ENCODE measurements around the gene STAT5A.
"Not testable (repeated sequence)": the region's sequence is repeated elsewhere in the genome, so short reads cannot be mapped to it uniquely, and the experiment has no call there.

Gene STAT5A

GRCh38 chr17:42287977-42288802 is at the start of gene STAT5A:
Gene STAT5A, plus strand, starts transcription at chr17:42288498. Its CDS starts 914 bp downstream, at chr17:42289412.
- peak; percentile 60 to 70 for DNase-seq (ENCODE audit: low read depth in 2 of 2)

- not testable (repeated sequence) for DNase-seq (ENCODE audit: low read depth in 2 of 2)
These were observed 48.7 kb upstream of the STAT5A start for GRCh38 chr17:42239576-42239975.

- DNase-seq (ENCODE audit: low read depth in 2 of 2) = no peak
These were observed 48.1 kb upstream of the STAT5A start for GRCh38 chr17:42240201-42240600.

GRCh38 chr17:42240863-42241262 is 47.4 kb upstream of the STAT5A start:
- DNase-seq (ENCODE audit: low read depth in 2 of 2) = not testable (repeated sequence)

GRCh38 chr17:42241871-42242270 is 46.4 kb upstream of the STAT5A start:
- no peak for DNase-seq (ENCODE audit: low read depth in 2 of 2)

GRCh38 chr17:42243493-42243982 is 44.8 kb upstream of the STAT5A start:
- no peak for DNase-seq (ENCODE audit: low read depth in 2 of 2)

- not testable (repeated sequence) for DNase-seq (ENCODE audit: low read depth in 2 of 2)
These were observed 44.2 kb upstream of the STAT5A start for GRCh38 chr17:42244116-42244515.

- not testable (repeated sequence) for DNase-seq (ENCODE audit: low read depth in 2 of 2)
These were observed 43.1 kb upstream of the STAT5A start for GRCh38 chr17:42245183-42245582.

GRCh38 chr17:42246515-42246914 is 41.8 kb upstream of the STAT5A start:
- DNase-seq (ENCODE audit: low read depth in 2 of 2) = no peak

- no peak for DNase-seq (ENCODE audit: low read depth in 2 of 2)
These were observed 40.6 kb upstream of the STAT5A start for GRCh38 chr17:42247734-42248133.

GRCh38 chr17:42248351-42249179 is 39.7 kb upstream of the STAT5A start:
- DNase-seq (ENCODE audit: low read depth in 2 of 2) = peak; percentile 34 to 56

- DNase-seq (ENCODE audit: low read depth in 2 of 2) = no peak
These were observed 38.4 kb upstream of the STAT5A start for GRCh38 chr17:42249681-42250446.

GRCh38 chr17:42251115-42251514 is 37.2 kb upstream of the STAT5A start:
- no peak for DNase-seq (ENCODE audit: low read depth in 2 of 2)

- no peak for DNase-seq (ENCODE audit: low read depth in 2 of 2)
These were observed 35.4 kb upstream of the STAT5A start for GRCh38 chr17:42252597-42253550.

- no peak for DNase-seq (ENCODE audit: low read depth in 2 of 2)
These were observed 34.7 kb upstream of the STAT5A start for GRCh38 chr17:42253578-42253977.

GRCh38 chr17:42255445-42255844 is 32.9 kb upstream of the STAT5A start:
- DNase-seq (ENCODE audit: low read depth in 2 of 2) = no peak

GRCh38 chr17:42260318-42260717 is 28.0 kb upstream of the STAT5A start:
- no peak for DNase-seq (ENCODE audit: low read depth in 2 of 2)

GRCh38 chr17:42264366-42264765 is 23.9 kb upstream of the STAT5A start:
- DNase-seq (ENCODE audit: low read depth in 2 of 2) = not testable (repeated sequence)

- DNase-seq (ENCODE audit: low read depth in 2 of 2) = no peak
These were observed 21.8 kb upstream of the STAT5A start for GRCh38 chr17:42266462-42266861.

- DNase-seq (ENCODE audit: low read depth in 2 of 2) = no peak
These were observed 21.2 kb upstream of the STAT5A start for GRCh38 chr17:42266918-42267766.
